Measurements from ENCODE around the gene PELO. TPM values are rescaled to one million over a fixed set of nuclear protein-coding genes. Genes with fewer than 3 reads are reported as not detected.

Gene PELO
- total RNA-seq, 4 donors from 2014 or later: 16.5 to 35.8 (median 24.6) TPM

GRCh38 chr5:52754051-52754450 is 33.7 kb upstream of the PELO start:
- Histone ChIP-seq H3K9me3 (no peaks in the 10 kb centered on the region), H3K36me3 (no peaks in the 10 kb centered on the region), H3K4me1 (no peaks in the 10 kb centered on the region), H3K4me3 (no peak overlapping the region), H3K27ac (no peak overlapping the region), H3K27me3 (no peaks in the 10 kb centered on the region)
- intact Hi-C loops (cut with DNase I; ENCODE audit: low total_unique reads): no loop called here
- DNase-seq: no peak
- no peak for TF ChIP-seq POLR2A (IDR thresholded peaks at IDR 0.05)

DNA sequence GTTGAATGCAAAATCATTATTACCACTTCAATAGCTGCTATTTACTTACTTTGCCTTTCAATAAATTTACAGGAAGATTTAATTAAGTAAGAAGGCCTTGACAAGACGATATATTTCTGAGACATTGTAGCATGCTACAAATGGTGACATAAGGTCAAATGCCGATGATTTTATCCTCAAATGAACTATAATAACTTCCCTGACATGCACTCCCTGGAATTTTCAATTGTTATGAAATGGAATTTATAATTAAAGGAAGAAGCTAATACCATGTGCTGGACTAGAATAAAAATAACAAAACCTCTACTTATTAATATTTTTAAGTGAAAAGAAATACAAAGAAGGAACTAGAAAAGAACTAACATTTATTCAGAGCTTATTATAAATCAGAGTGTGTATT is 30.2 kb upstream of the PELO start:
- Histone ChIP-seq H3K27ac (no peak overlapping the region), H3K4me3 (no peak overlapping the region), H3K9me3 (no peaks in the 10 kb centered on the region), H3K36me3 (no peaks in the 10 kb centered on the region), H3K4me1 (no peaks in the 10 kb centered on the region), H3K27me3 (no peaks in the 10 kb centered on the region)
- intact Hi-C loops (cut with DNase I; ENCODE audit: low total_unique reads): no loop called here
- no peak for DNase-seq
- TF ChIP-seq, protein P1, sequence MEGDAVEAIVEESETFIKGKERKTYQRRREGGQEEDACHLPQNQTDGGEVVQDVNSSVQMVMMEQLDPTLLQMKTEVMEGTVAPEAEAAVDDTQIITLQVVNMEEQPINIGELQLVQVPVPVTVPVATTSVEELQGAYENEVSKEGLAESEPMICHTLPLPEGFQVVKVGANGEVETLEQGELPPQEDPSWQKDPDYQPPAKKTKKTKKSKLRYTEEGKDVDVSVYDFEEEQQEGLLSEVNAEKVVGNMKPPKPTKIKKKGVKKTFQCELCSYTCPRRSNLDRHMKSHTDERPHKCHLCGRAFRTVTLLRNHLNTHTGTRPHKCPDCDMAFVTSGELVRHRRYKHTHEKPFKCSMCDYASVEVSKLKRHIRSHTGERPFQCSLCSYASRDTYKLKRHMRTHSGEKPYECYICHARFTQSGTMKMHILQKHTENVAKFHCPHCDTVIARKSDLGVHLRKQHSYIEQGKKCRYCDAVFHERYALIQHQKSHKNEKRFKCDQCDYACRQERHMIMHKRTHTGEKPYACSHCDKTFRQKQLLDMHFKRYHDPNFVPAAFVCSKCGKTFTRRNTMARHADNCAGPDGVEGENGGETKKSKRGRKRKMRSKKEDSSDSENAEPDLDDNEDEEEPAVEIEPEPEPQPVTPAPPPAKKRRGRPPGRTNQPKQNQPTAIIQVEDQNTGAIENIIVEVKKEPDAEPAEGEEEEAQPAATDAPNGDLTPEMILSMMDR (IDR thresholded peaks at IDR 0.05): no peak
- TF ChIP-seq POLR2A (IDR thresholded peaks at IDR 0.05): no peak

DNA sequence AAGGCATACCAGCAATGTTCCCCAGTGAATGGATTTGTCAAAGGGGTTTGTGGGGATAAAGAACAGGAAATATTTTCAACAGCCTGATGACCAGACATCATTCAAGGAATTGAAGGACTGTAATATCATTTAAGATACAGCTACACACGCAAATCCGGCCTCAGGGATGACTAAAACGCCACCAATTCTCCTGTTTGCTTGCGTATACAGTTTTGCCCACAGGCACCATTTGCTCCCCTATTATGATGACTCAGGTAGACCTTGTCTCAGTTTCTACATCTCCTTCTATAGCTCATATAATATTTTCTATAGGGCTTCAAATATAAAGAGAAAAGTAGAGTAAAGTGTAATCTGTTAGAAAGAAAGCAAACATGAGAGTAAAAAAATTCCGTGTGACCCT is 29.7 kb upstream of the PELO start:
- intact Hi-C loops (cut with DNase I; ENCODE audit: low total_unique reads): no loop called here
- no peaks in the 10 kb centered on the region for H3K4me1 ChIP-seq
- H3K36me3 ChIP-seq: no peaks in the 10 kb centered on the region
- H3K4me3 ChIP-seq: no peak overlapping the region
- no peak overlapping the region for H3K27ac ChIP-seq
- no peaks in the 10 kb centered on the region for H3K27me3 ChIP-seq
- DNase-seq: no peak
- no peaks in the 10 kb centered on the region for H3K9me3 ChIP-seq
- TF ChIP-seq, protein P1 (IDR thresholded peaks at IDR 0.05): no peak
- no peak for TF ChIP-seq POLR2A (IDR thresholded peaks at IDR 0.05)

- no peak for TF ChIP-seq POLR2A (IDR thresholded peaks at IDR 0.05)
- TF ChIP-seq, protein P1 (IDR thresholded peaks at IDR 0.05): no peak
- intact Hi-C loops (cut with DNase I; ENCODE audit: low total_unique reads): no loop called here
- H3K27me3 ChIP-seq: no peaks in the 10 kb centered on the region
- H3K4me3 ChIP-seq: no peak overlapping the region
- no peaks in the 10 kb centered on the region for H3K36me3 ChIP-seq
- no peak overlapping the region for H3K27ac ChIP-seq
- DNase-seq: no peak
- no peaks in the 10 kb centered on the region for H3K9me3 ChIP-seq
- H3K4me1 ChIP-seq: no peaks in the 10 kb centered on the region
Measured at GRCh38 chr5:52759331-52759730, 28.4 kb upstream of the PELO start.

DNA sequence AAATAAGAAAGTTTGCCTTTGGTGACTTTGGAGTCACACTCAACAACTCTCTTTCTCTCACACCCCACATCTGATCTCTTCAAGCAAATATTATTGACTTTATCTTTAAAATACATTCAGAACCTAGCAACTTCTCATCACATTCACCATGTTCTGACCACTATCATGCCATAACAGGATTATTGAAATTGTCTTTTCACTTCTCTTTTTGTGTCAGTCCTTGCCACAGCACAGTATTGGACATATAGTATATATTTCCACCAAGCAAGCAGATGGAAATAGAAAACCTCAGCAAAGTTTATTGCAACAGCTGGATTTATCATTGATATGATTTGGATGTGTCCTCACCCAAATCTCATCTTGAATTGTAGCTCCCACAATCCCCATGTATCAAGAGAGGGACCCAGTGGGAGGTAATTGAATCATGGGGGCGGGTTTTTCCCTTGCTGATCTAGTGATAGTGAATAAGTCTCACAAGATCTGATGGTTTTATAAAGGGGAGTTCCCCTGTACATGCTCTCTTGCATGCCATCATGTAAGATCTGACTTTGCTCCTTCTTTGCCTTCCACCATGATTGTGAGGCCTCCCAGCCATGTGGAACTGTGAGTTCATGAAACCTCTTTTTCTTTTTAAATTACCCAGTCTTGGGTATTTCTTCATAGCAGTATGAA is 26.9 kb upstream of the PELO start:
- Histone ChIP-seq H3K27me3 (no peaks in the 10 kb centered on the region), H3K4me1 (no peaks in the 10 kb centered on the region), H3K27ac (no peak overlapping the region), H3K9me3 (no peaks in the 10 kb centered on the region), H3K36me3 (no peaks in the 10 kb centered on the region), H3K4me3 (no peak overlapping the region)
- no peak for DNase-seq
- intact Hi-C loops (cut with DNase I; ENCODE audit: low total_unique reads): no loop called here
- TF ChIP-seq, protein P1 (IDR thresholded peaks at IDR 0.05): no peak
- no peak for TF ChIP-seq POLR2A (IDR thresholded peaks at IDR 0.05)
